Fibroblast of villous mesenchyme (primary cell): ENCODE results near the gene PTPN20. TPM values are rescaled to one million over a fixed set of nuclear protein-coding genes. Genes with fewer than 3 reads are reported as not detected.
"Not testable (repeated sequence)": the region's sequence is repeated elsewhere in the genome, so short reads cannot be mapped to it uniquely, and the experiment has no call there.

Experiments used
- DNase-seq: peaks from one replicate; pipeline ENCODE4 v3.0.0-alpha.2; 2010; ENCODE audit warnings: low read depth
- H3K4me3 ChIP-seq: 2 replicates; pipeline ENCODE4 v1.5.1; 2011; ENCODE audit warnings: low read depth, mild to moderate bottlenecking, low read length
- CTCF ChIP-seq: IDR thresholded peaks from 2 replicates; pipeline ENCODE4 v1.5.1; 2012; ENCODE audit warnings: low read depth, mild to moderate bottlenecking, low read length; ENCODE audit not compliant: insufficient read depth
- total RNA-seq: library from RNA; depleted of rRNA; stranded (reverse); fragments of >200 nt; gene quantifications from 2 replicates; pipeline ENCODE4 v1.2.3, GENCODE V29; 2012

The PTPN20 gene, protein sequence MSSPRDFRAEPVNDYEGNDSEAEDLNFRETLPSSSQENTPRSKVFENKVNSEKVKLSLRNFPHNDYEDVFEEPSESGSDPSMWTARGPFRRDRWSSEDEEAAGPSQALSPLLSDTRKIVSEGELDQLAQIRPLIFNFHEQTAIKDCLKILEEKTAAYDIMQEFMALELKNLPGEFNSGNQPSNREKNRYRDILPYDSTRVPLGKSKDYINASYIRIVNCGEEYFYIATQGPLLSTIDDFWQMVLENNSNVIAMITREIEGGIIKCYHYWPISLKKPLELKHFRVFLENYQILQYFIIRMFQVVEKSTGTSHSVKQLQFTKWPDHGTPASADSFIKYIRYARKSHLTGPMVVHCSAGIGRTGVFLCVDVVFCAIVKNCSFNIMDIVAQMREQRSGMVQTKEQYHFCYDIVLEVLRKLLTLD
- total RNA-seq = under 0.01 and 0.43 TPM in 2 replicates

GRCh38 chr10:46911144-46911876 lies at the start of gene PTPN20:
PTPN20 (plus strand) TSS chr10:46911428; CDS start chr10:46932500, 21,072 bp downstream.
- H3K4me3 ChIP-seq = not testable (repeated sequence)
- peak; percentile 0 for DNase-seq

DNA sequence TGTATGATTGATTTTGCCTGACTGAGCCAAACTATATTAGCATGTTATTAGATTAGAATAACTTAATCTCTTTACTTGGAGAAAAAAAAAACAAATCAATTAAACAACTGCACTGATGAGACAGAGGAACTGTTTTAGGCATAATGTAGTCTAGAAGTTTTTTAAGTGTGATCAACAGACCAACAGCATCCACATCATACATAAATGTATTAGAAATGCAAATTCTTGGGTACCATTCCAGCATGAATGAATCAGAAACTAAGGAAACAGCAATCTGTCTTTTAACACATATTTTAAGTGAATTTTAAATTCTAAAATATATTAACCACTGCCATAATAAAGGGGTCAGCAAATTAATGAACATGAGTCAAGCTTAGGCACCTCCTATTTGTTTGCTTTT lies 41.5 kb upstream of the PTPN20 start:
- DNase-seq, H3K4me3 ChIP-seq: not testable (repeated sequence)

GRCh38 chr10:46871583-46871982 lies 39.6 kb upstream of the PTPN20 start:
- not testable (repeated sequence) for H3K4me3 ChIP-seq, DNase-seq

GRCh38 chr10:46875304-46875703 lies 35.9 kb upstream of the PTPN20 start:
- DNase-seq, H3K4me3 ChIP-seq: not testable (repeated sequence)

- DNase-seq, H3K4me3 ChIP-seq: not testable (repeated sequence)
These were observed 34.5 kb upstream of the PTPN20 start for GRCh38 chr10:46876773-46877172.

DNA sequence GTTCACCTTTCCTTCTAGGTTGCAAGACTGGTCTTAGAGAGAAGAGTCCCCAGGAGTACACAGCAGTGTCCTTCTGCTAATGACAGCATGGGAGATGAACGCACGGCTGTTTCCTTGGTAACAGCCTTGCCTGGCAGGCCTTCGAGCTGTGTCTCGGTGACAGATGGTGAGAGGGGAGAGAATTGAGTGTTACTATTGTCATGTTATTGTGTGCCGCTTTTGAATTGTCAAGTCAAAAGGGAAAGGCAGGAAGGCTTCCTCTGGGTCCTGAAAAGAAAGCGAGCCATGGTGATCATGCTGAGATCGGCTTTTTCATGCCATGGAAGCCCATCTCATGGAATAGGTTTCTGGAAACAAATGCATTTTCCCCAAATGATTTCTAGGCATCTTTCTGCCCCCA lies 32.5 kb upstream of the PTPN20 start:
- not testable (repeated sequence) for DNase-seq, H3K4me3 ChIP-seq

GRCh38 chr10:46890813-46891611 lies 20.2 kb upstream of the PTPN20 start:
- not testable (repeated sequence) for DNase-seq, H3K4me3 ChIP-seq
- peak; percentile 1 for TF ChIP-seq CTCF

DNA sequence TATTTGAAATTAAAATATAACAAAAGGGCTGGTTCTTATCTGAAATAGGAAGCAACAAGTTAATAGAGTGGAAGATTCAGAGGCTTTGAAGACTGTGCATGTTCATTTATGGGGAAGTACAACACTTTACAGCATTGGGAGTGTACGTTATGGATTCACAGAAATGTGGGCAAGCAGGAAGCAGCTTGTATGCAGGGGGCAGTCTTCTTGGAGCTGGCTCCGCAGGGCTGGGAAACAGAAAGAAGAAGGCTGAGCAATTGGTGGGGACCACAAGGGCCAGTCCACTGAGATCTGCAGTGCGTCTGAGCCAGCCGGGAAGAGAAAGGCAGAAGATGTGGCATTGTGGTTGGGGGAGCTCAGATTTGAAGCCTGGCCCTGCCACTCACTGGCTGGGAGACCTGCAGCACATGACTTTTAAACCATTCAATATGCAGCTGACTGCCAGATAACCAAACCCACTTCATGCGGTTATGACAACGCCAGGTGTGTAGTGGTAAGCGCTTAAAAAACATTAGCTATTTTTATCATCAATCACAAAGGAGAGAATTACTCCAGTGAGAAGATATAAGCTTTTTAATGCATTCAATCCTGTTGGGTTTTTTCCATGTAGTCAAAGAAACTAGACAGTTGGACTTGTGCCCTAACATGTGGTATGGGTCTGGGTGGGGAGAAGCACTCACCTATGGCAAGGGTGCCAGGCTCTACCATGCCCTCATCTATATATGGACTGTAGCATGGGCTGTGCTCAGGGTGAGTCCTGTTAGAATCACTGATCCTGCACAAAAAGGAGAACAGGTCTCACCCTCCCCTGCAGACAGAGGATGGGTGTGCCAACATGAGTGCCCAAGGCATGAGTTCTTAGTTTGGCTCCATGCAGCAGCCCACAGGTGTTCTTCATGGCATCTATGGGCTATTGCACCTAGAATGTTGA lies 14.2 kb upstream of the PTPN20 start:
- not testable (repeated sequence) for DNase-seq, H3K4me3 ChIP-seq

DNA sequence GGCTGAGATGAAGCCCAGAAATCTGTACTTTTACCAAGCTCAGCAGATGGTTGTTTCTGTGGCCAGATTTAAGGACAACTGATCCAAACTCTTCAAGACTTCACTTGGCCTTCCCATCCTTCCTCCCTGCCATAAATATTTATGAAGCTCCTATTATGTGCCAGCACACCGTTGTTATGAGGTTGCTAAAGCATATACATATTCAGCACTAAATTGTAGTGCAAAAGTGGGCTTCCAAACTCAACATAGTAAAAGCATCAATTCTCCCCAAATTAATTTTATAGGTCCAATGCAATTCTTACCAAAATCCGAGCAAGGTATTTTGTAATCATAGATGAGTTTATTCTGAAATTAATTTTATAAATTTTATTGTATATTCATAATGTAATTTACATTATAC lies 10.0 kb upstream of the PTPN20 start:
- H3K4me3 ChIP-seq, DNase-seq: not testable (repeated sequence)

GRCh38 chr10:46903874-46904273 lies 7.4 kb upstream of the PTPN20 start:
- H3K4me3 ChIP-seq, DNase-seq: not testable (repeated sequence)

DNA sequence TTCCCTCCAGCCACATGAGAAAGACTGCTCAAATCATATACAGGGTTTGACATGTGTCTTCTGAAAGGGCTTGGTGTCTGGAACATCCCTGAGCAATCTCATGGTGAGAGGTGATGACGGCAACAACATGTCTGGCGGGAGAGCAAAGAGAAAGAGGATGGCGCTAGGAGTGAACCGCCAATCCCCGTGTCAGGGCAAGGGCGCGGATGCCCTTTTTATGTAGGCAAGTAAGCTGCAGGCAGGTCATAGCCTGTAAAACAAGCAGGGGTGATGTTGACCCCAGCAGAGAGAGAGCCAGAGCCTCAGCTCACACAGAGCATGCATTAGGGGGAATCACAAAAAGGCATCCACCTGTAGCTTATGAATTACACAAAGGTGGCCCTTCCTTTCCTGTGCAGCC lies 4.9 kb upstream of the PTPN20 start:
- not testable (repeated sequence) for DNase-seq, H3K4me3 ChIP-seq

DNA sequence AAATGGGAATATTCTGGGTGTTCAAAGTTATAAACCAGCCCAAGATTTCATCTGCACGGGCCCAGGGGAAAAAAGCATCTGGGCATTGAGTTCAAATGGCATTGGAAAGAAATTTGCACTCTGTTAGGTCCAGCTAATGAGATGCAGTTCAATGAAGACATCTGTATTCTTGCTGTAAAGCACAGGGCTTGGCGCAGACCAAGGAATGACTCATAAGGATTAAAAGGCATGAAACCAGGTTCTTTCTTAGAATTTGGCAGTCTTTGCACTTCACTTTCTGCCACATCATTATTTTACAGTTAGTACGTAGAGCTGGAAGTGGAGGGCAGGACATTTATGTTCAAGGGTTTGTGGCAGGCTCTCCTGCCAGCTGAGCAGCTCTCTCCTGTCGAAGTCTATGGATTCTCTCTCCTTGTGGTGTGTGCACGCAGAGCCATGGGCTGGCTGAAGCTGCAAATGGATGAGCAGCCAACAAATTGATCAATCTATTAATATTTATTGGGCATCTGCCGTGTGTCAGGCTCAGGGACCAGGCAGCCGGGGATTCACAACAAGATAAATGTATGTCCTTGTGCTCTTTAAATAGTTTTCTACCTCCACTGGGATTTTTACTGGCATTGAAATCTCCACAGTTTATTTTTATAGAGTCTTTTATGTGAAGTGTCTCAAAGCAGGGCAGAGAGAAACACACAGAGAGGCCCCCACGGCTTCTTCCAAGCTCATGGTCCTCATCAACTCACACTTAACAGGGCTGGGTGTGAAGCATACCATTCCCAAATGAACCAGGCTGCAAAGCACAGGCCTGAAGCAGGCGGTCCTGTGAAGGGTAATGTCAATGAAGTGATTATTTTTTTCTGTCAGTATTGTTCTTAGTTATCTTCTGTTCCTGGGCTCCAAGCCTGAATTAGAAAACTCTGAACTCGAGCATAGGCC lies 3.8 kb upstream of the PTPN20 start:
- not testable (repeated sequence) for DNase-seq, H3K4me3 ChIP-seq

DNA sequence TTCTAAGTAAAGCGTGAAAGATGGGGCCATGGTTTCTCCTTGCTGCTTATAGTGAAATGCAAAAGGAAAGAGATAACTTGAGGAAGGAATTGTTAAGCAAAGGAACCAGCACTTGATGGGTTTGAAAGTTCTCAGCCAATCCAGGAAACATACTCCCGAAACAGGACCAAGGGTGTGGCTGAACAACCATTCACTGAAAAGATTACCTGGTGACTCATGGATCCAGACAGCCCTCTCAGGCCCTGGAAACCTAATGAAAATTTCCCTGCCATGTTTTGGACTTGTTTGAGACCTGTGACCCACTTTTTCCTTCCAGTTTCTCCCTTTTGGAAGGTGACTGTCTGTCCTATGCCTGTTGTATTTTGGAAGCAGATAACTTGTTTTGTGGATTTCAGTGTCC lies 11.3 kb downstream of the PTPN20 start:
- not testable (repeated sequence) for H3K4me3 ChIP-seq, DNase-seq

- H3K4me3 ChIP-seq = not testable (repeated sequence)
These were observed 13.9 kb downstream of the PTPN20 start for GRCh38 chr10:46925156-46925555.

More at GRCh38 chr10:46925156-46925555, 13.9 kb downstream of the PTPN20 start:
- DNase-seq = not testable (repeated sequence)
